Activated T-helper 2 cell treated with anti-CD3 and anti-CD28 coated beads, Interferon-gamma antibody, Interleukin-2, Interleukin-4, amounts not matched to agents 10 μg/mL and 5 μg/mL and 100 μg/mL, durations not matched to agents 14 hours and 24 hours and 36 hours (primary cell): Measurements from ENCODE around the gene RREB1. TPM values are rescaled to one million over a fixed set of nuclear protein-coding genes. Genes with fewer than 3 reads are reported as not detected.

Source experiments
- DNase-seq: peaks from one replicate; pipeline ENCODE4 v3.0.0; 2021; ENCODE audit warnings: low spot score
- H3K27ac Mint-ChIP-seq: one replicate; pipeline ENCODE4 v1.8.0; 2021; ENCODE audit warnings: mixed read lengths
- H3K27me3 Mint-ChIP-seq: one replicate; pipeline ENCODE4 v1.8.0; 2021; ENCODE audit warnings: low read depth, mixed read lengths
- H3K36me3 Mint-ChIP-seq: one replicate; pipeline ENCODE4 v1.8.0; 2021; ENCODE audit warnings: low read depth, mixed read lengths
- H3K4me1 Mint-ChIP-seq: one replicate; pipeline ENCODE4 v1.8.0; 2021; ENCODE audit warnings: low read depth, mixed read lengths
- H3K4me3 Mint-ChIP-seq: one replicate; pipeline ENCODE4 v1.8.0; 2021; ENCODE audit warnings: low read depth, mild to moderate bottlenecking, moderate library complexity, mixed read lengths
- H3K9me3 Mint-ChIP-seq: one replicate; pipeline ENCODE4 v1.8.0; 2021; ENCODE audit warnings: mixed read lengths
- intact Hi-C: fragments of 100-400 bp; cut with micrococcal nuclease; formaldehyde crosslinking; loops from one replicate; pipeline ENCODE4 v1.15.1; 2023
- total RNA-seq: library from RNA; stranded (reverse); gene quantifications from 2 replicates; pipeline ENCODE4 v1.2.3, GENCODE V29; 2022

RREB1 gene
- total RNA-seq, 1 donor from 2014 or later: 23.1 TPM

GRCh38 chr6:7104752-7105151 is 3.0 kb upstream of the RREB1 start:
- Mint-ChIP-seq H3K36me3 (peaks cover 3% of the 10 kb centered on the region), H3K27ac (no peak overlapping the region), H3K4me1 (peaks cover 14% of the 10 kb centered on the region), H3K27me3 (peaks cover 13% of the 10 kb centered on the region), H3K9me3 (no peaks in the 10 kb centered on the region), H3K4me3 (no peak overlapping the region)
- intact Hi-C loops: loop anchor here (5.0 kb wide), 3 partner anchors 52 to 138 kb away; no protein-coding TSS in a partner anchor
- DNase-seq: no peak

DNA sequence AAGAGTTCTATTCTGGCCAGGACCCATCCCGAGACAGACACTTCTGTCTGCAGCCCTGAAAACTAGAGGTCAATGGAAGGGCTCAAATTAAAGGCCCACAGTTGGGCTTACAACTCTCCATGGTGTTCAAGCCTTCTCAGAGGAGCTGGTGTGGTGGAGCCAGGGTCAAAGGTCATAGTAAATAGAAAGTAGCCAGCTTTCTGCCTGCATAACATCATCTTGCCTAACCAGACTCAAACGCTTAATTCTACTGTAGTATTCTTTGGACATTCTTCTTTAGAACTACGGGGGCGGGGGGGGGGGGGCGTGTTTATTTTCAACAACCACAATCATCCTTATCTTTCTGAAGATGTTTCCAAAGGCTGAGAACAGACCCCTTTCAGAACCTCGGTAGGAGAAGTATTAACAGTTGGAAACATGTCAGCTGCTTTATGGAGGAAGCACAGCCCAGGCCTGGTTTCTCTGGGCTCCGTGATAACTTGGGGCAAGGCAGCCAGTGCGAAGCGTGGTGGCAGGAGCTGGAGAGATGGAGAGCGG is 1.5 kb upstream of the RREB1 start:
- Mint-ChIP-seq H3K27me3 (peaks cover 10% of the 10 kb centered on the region), H3K4me3 (peak overlapping the region; percentile 76), H3K4me1 (peaks cover 29% of the 10 kb centered on the region), H3K36me3 (peaks cover 9% of the 10 kb centered on the region), H3K9me3 (no peaks in the 10 kb centered on the region), H3K27ac (peak overlapping the region; percentile 91)
- no peak for DNase-seq
- intact Hi-C loops: loop anchor here (1.0 to 5.0 kb wide), 5 partner anchors 19 to 136 kb away; no protein-coding TSS in a partner anchor

DNA sequence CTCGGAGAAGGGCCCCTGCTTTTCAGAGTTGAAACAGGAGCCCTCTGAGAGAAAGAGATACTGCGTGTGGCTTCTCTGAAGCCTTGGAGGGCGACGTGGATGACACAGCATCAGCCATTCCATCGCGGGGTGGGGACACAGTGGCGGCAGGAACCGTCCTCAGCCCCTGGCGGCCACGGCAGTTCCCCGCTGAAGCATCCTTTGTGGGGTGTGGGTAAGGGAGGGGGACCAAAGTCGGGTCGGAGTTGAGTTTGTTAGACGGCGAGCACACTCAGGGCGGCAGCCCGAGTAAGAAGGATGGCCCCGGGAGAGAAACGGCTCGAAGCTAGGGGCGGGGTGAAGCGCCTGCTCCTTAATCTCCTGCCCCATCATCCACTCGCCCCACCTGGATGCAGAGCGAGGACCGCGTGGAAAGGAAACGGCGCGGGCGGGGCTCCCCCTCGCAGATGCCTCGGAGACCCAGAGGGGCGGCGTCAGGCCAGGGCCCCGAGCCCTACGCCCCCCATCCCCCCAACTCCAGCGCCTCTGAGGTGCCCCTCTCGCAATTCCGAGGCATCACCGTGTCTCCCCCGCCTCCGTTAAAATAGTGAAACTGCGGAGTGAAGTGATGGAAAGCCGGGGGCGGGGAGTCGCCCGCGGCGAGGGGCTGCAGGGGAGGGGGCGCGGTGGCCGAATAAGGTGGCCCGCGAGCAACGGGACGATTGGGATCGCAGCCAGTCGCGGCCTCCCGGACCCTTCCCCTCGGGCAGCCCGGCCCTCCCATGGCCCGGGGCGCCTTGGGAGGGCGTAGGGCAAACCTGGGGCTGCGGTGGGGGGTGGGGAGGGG is 796 bp upstream of the RREB1 start:
- H3K27ac Mint-ChIP-seq: peak overlapping the region; percentile 91
- DNase-seq: peak; percentile 53
- peaks cover 9% of the 10 kb centered on the region for H3K36me3 Mint-ChIP-seq
- peak overlapping the region; percentile 76 for H3K4me3 Mint-ChIP-seq
- H3K9me3 Mint-ChIP-seq: no peaks in the 10 kb centered on the region
- peaks cover 4% of the 10 kb centered on the region for H3K27me3 Mint-ChIP-seq
- peaks cover 36% of the 10 kb centered on the region for H3K4me1 Mint-ChIP-seq
- intact Hi-C loops: loop anchor here (1.0 to 5.0 kb wide), 7 partner anchors 20 to 189 kb away; no protein-coding TSS in a partner anchor

GRCh38 chr6:7108196-7108963 is 619 bp downstream of the RREB1 start:
- peak; percentile 31 for DNase-seq
- Mint-ChIP-seq H3K4me3 (peak overlapping the region; percentile 92), H3K9me3 (no peaks in the 10 kb centered on the region), H3K27ac (peak overlapping the region; percentile 95), H3K4me1 (peaks cover 50% of the 10 kb centered on the region), H3K36me3 (peaks cover 13% of the 10 kb centered on the region), H3K27me3 (peaks cover 2% of the 10 kb centered on the region)
- intact Hi-C loops: loop anchor here (5.0 kb wide), 3 partner anchors 56 to 134 kb away; no protein-coding TSS in a partner anchor

DNA sequence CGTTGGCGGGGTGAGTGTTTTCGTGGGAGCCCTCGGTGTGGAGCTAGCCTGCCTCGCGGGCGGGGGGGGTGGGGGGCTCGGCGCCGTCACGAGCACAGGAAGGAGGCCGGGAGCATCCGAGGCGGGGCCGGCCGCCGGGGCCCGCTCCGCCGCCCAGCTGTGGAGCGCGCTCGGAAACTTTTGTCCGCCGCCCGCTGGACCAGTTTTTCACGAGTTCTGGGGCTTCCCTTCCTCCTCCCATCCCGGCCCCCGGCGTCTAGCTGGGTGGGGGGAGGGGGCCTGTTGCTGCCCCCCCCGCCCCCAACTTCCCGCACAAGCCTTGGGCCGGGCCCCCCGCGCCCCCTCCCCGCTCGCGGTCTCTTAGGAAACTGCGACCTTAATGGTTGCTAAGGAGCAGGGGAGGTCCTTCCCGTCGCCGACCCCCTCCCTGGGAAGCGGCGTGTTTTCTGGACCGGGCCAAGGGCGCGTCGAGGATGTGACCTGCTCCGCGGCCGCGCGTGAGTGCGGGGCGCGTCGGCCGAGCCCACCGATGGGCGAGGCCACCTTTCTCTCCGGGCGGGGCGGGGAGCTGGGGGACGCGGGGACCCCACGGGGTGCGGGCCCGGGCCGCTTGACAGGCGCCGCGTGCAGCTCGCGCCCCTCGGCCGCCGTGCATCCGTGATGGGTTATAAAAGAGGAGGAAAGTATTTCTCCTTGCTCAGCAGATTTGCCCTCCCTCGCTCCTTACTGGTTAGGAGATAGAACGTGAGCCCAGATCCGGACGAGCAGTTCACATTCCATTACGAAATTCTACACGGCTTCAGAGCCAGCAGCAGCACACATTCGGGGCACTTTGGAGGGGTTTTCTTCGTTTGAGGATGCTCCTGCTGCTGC is 1.4 kb downstream of the RREB1 start:
- DNase-seq: peak; percentile 24
- Mint-ChIP-seq H3K27ac (peak overlapping the region; percentile 91), H3K9me3 (no peaks in the 10 kb centered on the region), H3K36me3 (peaks cover 13% of the 10 kb centered on the region), H3K4me3 (peak overlapping the region; percentile 95), H3K27me3 (peaks cover 2% of the 10 kb centered on the region), H3K4me1 (peaks cover 57% of the 10 kb centered on the region)
- intact Hi-C loops: loop anchor here (5.0 kb wide), 3 partner anchors 57 to 133 kb away; no protein-coding TSS in a partner anchor

DNA sequence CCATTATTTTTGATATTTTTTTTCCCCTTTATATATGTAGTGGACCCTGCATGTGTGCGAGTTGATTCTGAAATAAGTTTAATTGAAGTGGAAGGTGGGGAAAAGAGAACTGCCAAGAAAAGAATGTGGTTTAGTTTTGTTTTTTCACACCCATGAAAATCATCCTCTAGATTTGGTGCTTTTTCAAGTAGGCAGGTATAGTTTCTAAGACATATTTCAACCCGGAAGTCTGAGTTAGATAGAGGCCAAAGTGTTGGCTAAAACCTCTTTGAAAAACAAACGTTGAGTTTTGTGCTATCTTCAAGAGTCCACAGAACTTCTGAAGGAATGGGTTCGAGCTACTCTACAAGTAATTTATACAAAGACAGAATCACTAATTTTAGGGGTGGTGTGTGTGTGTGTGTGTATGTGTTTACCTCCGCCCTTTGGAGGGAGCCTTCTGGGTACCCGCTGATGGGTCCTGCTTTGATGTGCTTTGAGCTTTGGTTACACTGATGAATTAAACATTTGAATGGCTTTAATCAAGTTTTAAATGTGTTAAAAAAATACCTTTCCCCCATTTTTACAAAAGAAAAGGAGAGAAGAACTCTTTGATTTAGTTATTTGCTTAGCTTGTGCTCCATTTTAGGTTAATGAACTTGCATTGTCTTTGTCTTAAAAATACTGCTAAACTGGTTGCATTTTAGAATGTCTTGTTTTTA is 2.5 kb downstream of the RREB1 start:
- intact Hi-C loops: no loop called here
- peaks cover 57% of the 10 kb centered on the region for H3K4me1 Mint-ChIP-seq
- H3K27me3 Mint-ChIP-seq: no peaks in the 10 kb centered on the region
- H3K9me3 Mint-ChIP-seq: no peaks in the 10 kb centered on the region
- H3K27ac Mint-ChIP-seq: peak overlapping the region; percentile 91
- peaks cover 13% of the 10 kb centered on the region for H3K36me3 Mint-ChIP-seq
- DNase-seq: no peak
- H3K4me3 Mint-ChIP-seq: peak overlapping the region; percentile 95

GRCh38 chr6:7111095-7111690 is 3.4 kb downstream of the RREB1 start:
- peaks cover 18% of the 10 kb centered on the region for H3K36me3 Mint-ChIP-seq
- H3K4me1 Mint-ChIP-seq: peaks cover 63% of the 10 kb centered on the region
- intact Hi-C loops: no loop called here
- DNase-seq: no peak
- no peaks in the 10 kb centered on the region for H3K27me3 Mint-ChIP-seq
- no peak overlapping the region for H3K4me3 Mint-ChIP-seq
- no peak overlapping the region for H3K27ac Mint-ChIP-seq
- no peaks in the 10 kb centered on the region for H3K9me3 Mint-ChIP-seq

DNA sequence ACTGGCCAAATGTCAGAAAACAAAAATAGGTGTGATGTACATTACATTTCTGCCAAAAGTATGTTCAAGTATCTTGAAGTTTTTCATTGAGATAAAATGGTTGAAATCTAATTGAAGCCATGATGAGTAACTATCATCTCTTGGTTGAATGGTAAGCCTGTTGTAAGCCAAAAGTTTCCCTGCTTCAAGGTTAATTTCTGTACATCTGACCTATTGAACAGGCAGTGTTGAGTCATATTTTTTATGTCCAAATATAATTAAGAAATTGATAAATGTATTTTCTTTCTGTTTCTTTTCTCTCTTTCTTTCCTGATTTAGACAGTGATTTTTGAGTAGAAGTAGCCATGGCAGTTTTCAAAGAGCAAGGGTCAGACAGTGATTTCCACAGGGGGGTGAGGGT is 4.4 kb downstream of the RREB1 start:
- peaks cover 65% of the 10 kb centered on the region for H3K4me1 Mint-ChIP-seq
- no peaks in the 10 kb centered on the region for H3K9me3 Mint-ChIP-seq
- intact Hi-C loops: no loop called here
- H3K36me3 Mint-ChIP-seq: peaks cover 22% of the 10 kb centered on the region
- no peak overlapping the region for H3K27ac Mint-ChIP-seq
- DNase-seq: no peak
- peak overlapping the region; percentile 54 for H3K4me3 Mint-ChIP-seq
- H3K27me3 Mint-ChIP-seq: no peaks in the 10 kb centered on the region

DNA sequence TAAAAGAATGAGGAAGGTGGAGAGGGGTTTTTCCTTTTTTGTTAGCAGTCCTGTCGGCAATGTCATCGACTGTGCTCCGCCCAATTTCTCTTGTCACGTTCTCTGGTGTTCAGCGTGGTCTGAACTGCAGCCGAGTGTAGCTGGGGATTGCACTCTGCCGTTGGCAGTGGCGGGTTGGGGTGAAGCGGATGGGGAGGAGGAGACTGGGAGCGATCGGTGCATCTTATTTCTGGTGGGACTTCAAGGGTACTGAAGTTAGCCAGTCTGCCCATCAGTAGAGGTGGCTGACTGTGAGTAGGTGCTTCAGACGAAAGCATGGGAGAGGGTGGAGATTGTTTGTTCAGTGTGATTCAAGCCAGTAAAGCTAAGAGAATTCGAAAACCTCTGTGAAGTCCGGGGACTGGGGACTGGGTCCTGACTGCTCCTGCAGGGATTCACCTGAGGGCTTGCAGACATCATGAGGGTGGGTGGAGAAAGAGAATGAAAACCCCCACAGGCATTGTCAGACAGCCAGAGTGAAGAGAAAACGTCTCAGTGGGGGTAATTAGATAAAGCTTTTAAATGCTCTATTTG is 5.1 kb downstream of the RREB1 start:
- Mint-ChIP-seq H3K27ac (peak overlapping the region; percentile 8), H3K4me1 (peaks cover 65% of the 10 kb centered on the region), H3K9me3 (no peaks in the 10 kb centered on the region), H3K4me3 (peak overlapping the region; percentile 54), H3K27me3 (no peaks in the 10 kb centered on the region), H3K36me3 (peaks cover 22% of the 10 kb centered on the region)
- peak; percentile 19 for DNase-seq
- intact Hi-C loops: no loop called here

DNA sequence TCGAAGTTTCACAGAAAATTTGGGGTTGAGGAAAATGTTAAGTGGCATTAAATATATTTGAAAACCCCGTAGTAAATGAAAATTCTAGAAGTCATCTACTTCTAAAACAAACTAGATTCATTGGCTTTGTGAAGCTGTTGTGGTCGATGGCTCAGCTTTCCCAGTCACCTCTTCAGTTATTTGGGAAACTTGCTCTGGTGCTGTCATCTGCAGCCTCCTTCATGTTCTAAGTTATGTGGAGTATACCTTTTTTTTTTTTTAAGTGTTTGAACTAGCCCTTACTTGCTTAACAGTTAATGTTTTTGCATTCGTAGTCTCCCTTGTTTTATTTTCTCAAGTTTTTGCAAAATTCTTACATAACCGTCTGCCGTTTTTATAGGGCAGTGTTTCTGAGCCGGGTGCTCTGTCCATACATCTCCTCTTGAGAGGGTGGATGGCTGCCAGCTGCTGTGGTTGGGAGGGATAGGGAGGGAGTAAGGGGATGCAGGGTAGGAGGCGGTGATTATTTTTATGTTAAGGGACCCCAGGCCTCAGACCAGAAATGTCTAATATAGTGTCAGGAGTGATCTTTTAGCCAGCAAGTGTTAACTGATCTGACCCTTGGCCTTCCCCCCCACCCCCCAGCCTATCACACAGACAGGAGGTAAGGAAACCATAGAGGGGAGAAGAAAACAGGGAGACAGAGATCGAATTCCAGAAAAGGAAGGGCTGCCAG is 7.1 kb downstream of the RREB1 start:
- intact Hi-C loops: no loop called here
- no peak for DNase-seq
- peaks cover 28% of the 10 kb centered on the region for H3K36me3 Mint-ChIP-seq
- no peaks in the 10 kb centered on the region for H3K9me3 Mint-ChIP-seq
- H3K4me1 Mint-ChIP-seq: peaks cover 63% of the 10 kb centered on the region
- H3K4me3 Mint-ChIP-seq: no peak overlapping the region
- no peaks in the 10 kb centered on the region for H3K27me3 Mint-ChIP-seq
- H3K27ac Mint-ChIP-seq: no peak overlapping the region
